AG20443 (cell line): Measurements from ENCODE around the gene TOR1B.
"Not testable (repeated sequence)": the region's sequence is repeated elsewhere in the genome, so short reads cannot be mapped to it uniquely, and the experiment has no call there.

Experiments used
- DNase-seq: peaks from one replicate; pipeline ENCODE4 v3.0.0; 2012; ENCODE audit warnings: low spot score, mixed read lengths

TOR1B gene

GRCh38 chr9:129802833-129803675 lies at the start of gene TOR1B:
Gene TOR1B (plus strand): TSS chr9:129803184. CDS start chr9:129803213, 29 bp downstream.
- peak; percentile 95 for DNase-seq

GRCh38 chr9:129755151-129755550 lies 47.8 kb upstream of the TOR1B start:
- DNase-seq: no peak

- no peak for DNase-seq
These were observed 46.8 kb upstream of the TOR1B start for GRCh38 chr9:129756191-129756590.

- peak; percentile 51 for DNase-seq
These were observed 45.9 kb upstream of the TOR1B start for GRCh38 chr9:129757045-129757444.

GRCh38 chr9:129759319-129759718 lies 43.7 kb upstream of the TOR1B start:
- no peak for DNase-seq

GRCh38 chr9:129759804-129760502 lies 43.0 kb upstream of the TOR1B start:
- DNase-seq: no peak

GRCh38 chr9:129760784-129761183 lies 42.2 kb upstream of the TOR1B start:
- DNase-seq: not testable (repeated sequence)

GRCh38 chr9:129761293-129761900 lies 41.6 kb upstream of the TOR1B start:
- peak; percentile 61 for DNase-seq

GRCh38 chr9:129761901-129762369 lies 41.0 kb upstream of the TOR1B start:
- peak; percentile 64 for DNase-seq

GRCh38 chr9:129762370-129762984 lies 40.5 kb upstream of the TOR1B start:
- DNase-seq: peak; percentile 69

GRCh38 chr9:129762985-129763926 lies 39.7 kb upstream of the TOR1B start:
- DNase-seq: peak; percentile 49

- DNase-seq: no peak
These were observed 37.1 kb upstream of the TOR1B start for GRCh38 chr9:129765764-129766317.

GRCh38 chr9:129768486-129768885 lies 34.5 kb upstream of the TOR1B start:
- no peak for DNase-seq

GRCh38 chr9:129769669-129770068 lies 33.3 kb upstream of the TOR1B start:
- no peak for DNase-seq

GRCh38 chr9:129770741-129771140 lies 32.2 kb upstream of the TOR1B start:
- no peak for DNase-seq

GRCh38 chr9:129773262-129774048 lies 29.5 kb upstream of the TOR1B start:
- DNase-seq: no peak

GRCh38 chr9:129774791-129775447 lies 28.1 kb upstream of the TOR1B start:
- DNase-seq: no peak

- no peak for DNase-seq
These were observed 27.6 kb upstream of the TOR1B start for GRCh38 chr9:129775448-129775798.

- not testable (repeated sequence) for DNase-seq
These were observed 26.9 kb upstream of the TOR1B start for GRCh38 chr9:129776096-129776495.

GRCh38 chr9:129776566-129776937 lies 26.4 kb upstream of the TOR1B start:
- DNase-seq: peak; percentile 29
